GM12878 (cell line): ENCODE results near the gene ZNF335. TPM values are rescaled to one million over a fixed set of nuclear protein-coding genes. Genes with fewer than 3 reads are reported as not detected.
A peak's percentile ranks its signal among the peaks of the same experiment; 100 is the strongest.

Experiments used
- ATAC-seq: fragments of 200-7000 bp; cut with Tn5 transposase; 3 replicates; pipeline ENCODE4 v1.9.1; 2020; ENCODE audit warnings: mild to moderate bottlenecking, moderate library complexity
- BruUV-seq: library from RNA; stranded (reverse); fragments of 400-500 nt; replicated peaks from 2 replicates; lab custom pipeline; 2021; lab: Mats Ljungman, UMichigan
- CTCF ChIA-PET: fragments of 300-600 bp; sonication (Branson Sonifier 250); formaldehyde crosslinking; extraction: SDS; loops from one replicate; lab custom pipeline; 2021; ENCODE audit warnings: inconsistent platforms; lab: Yijun Ruan, JAX
- POLR2A ChIA-PET: fragments of 350-600 bp; formaldehyde crosslinking; extraction: SDS; loops from one replicate; lab custom pipeline; 2021; ENCODE audit warnings: inconsistent platforms; lab: Charles Lee
- RAD21 ChIA-PET: fragments of 300-600 bp; sonication (Branson Sonifier 250); formaldehyde crosslinking; loops from one replicate; lab custom pipeline; 2023; ENCODE audit warnings: antibody characterized with exemption; ENCODE audit not compliant: unreplicated experiment; lab: Charles Lee
- SMC1A ChIA-PET: fragments of 300-600 bp; sonication (Branson Sonifier 250); formaldehyde crosslinking; loops from one replicate; lab custom pipeline; 2023; ENCODE audit not compliant: unreplicated experiment, uncharacterized antibody; lab: Charles Lee
- DNase-seq: peaks from one replicate; pipeline ENCODE4 v3.0.0-alpha.2; 2011; ENCODE audit warnings: low read depth, low spot score
- FAIRE-seq: peaks from 3 replicates; lab custom pipeline; 2011; peaks lifted over from hg19 to GRCh38; lab: Jason Lieb, UNC
- H2AFZ ChIP-seq: 2 replicates; pipeline ENCODE4 v1.6.0; 2011; ENCODE audit warnings: low read depth, low read length, control low read depth; ENCODE audit not compliant: control insufficient read depth
- H3K27ac ChIP-seq: 2 replicates; pipeline ENCODE4 v1.5.1; 2011; ENCODE audit warnings: control low read depth; ENCODE audit not compliant: control insufficient read depth, insufficient read depth
- H3K27me3 ChIP-seq, 2 experiments: replicated peaks in 1 of 2; 2 replicates each; pipeline versions ENCODE4 v1.6.0 to v1.6.1; 2011; ENCODE audit warnings: low read length in 1 of 2; ENCODE audit not compliant: control insufficient read depth in 2 of 2, insufficient read depth in 2 of 2
- H3K36me3 ChIP-seq, 2 experiments: 2 replicates each; pipeline ENCODE4 v1.5.1; 2011; ENCODE audit warnings: low read length in 1 of 2; ENCODE audit not compliant: control insufficient read depth in 2 of 2, insufficient read depth in 2 of 2
- H3K4me1 ChIP-seq: 2 replicates; pipeline ENCODE4 v1.6.1; 2011; ENCODE audit warnings: mild to moderate bottlenecking, low read length, moderate library complexity, mixed read lengths; ENCODE audit not compliant: control insufficient read depth, insufficient read depth
- H3K4me2 ChIP-seq: 2 replicates; pipeline ENCODE4 v1.6.0; 2011; ENCODE audit warnings: control low read depth; ENCODE audit not compliant: control insufficient read depth, insufficient read depth
- H3K4me3 ChIP-seq: fragments of 200-600 bp; sonication (generic); 2 replicates; pipeline ENCODE4 v1.5.1; 2016
- H3K79me2 ChIP-seq: 2 replicates; pipeline ENCODE4 v1.6.0; 2011; ENCODE audit warnings: low read length; ENCODE audit not compliant: control insufficient read depth, insufficient read depth
- H3K9ac ChIP-seq: 2 replicates; pipeline ENCODE4 v1.8.0; 2011; ENCODE audit warnings: low read length, control low read depth, mixed read lengths; ENCODE audit not compliant: control insufficient read depth, insufficient read depth
- H3K9me3 ChIP-seq: replicated peaks from 3 replicates; pipeline ENCODE4 v1.5.1; 2011; ENCODE audit warnings: mild to moderate bottlenecking, low read length; ENCODE audit not compliant: control insufficient read depth, insufficient read depth
- H4K20me1 ChIP-seq: 2 replicates; pipeline ENCODE4 v1.6.0; 2011; ENCODE audit not compliant: control insufficient read depth, insufficient read depth
- ATF3 ChIP-seq: IDR thresholded peaks from 2 replicates; pipeline ENCODE4 v1.6.1; 2011; ENCODE audit warnings: low read depth, mild to moderate bottlenecking, low read length, moderate library complexity, borderline replicate concordance; ENCODE audit errors: extremely low read depth
- CEBPB ChIP-seq, 2 experiments: fragments of 150-350 bp in 1 of 2; IDR thresholded peaks; 2 replicates each; pipeline ENCODE4 v1.6.1; 2012 to 2014; ENCODE audit warnings: low read depth in 2 of 2, low read length in 2 of 2, borderline replicate concordance in 1 of 2, inconsistent platforms in 1 of 2
- EED ChIP-seq: sonication (generic); IDR thresholded peaks from 2 replicates; pipeline ENCODE4 v1.6.1; 2016; ENCODE audit warnings: antibody characterized with exemption, low read depth
- FOXM1 ChIP-seq: IDR thresholded peaks from 2 replicates; pipeline ENCODE4 v1.6.1; 2012; ENCODE audit warnings: low read depth, mild to moderate bottlenecking, inconsistent platforms, low read length, moderate library complexity
- GATAD2B ChIP-seq: fragments of 450-650 bp; conservative IDR thresholded peaks from 2 replicates; pipeline ENCODE4 v1.6.1; 2017; ENCODE audit warnings: low read depth, mild to moderate bottlenecking, moderate library complexity
- IRF4 ChIP-seq: IDR thresholded peaks from 2 replicates; pipeline ENCODE4 v1.6.1; 2011; ENCODE audit warnings: low read depth, low read length
- MYB ChIP-seq: fragments of 150-350 bp; IDR thresholded peaks from 2 replicates; pipeline ENCODE4 v1.6.1; 2014; ENCODE audit warnings: mild to moderate bottlenecking, low read depth, low read length, borderline replicate concordance
- PML ChIP-seq: IDR thresholded peaks from 2 replicates; pipeline ENCODE4 v1.6.1; 2012; ENCODE audit warnings: low read length, inconsistent platforms
- POLR2A ChIP-seq: IDR thresholded peaks from 2 replicates; pipeline ENCODE4 v1.6.1; 2011; ENCODE audit warnings: low read depth, mild to moderate bottlenecking, low read length
- POLR2AphosphoS2 ChIP-seq: IDR thresholded peaks from 2 replicates; pipeline ENCODE4 v1.6.1; 2011; ENCODE audit warnings: low read depth, mild to moderate bottlenecking, low read length, improper control_type of control experiment, moderate library complexity
- RAD21 ChIP-seq: IDR thresholded peaks from 2 replicates; pipeline ENCODE4 v1.6.1; 2011; ENCODE audit warnings: mild to moderate bottlenecking, low read depth, low read length, moderate library complexity; ENCODE audit not compliant: insufficient read depth
- RUNX3 ChIP-seq: IDR thresholded peaks from 2 replicates; pipeline ENCODE4 v1.6.1; 2012; ENCODE audit warnings: low read length, inconsistent platforms
- SIN3A ChIP-seq: IDR thresholded peaks from 2 replicates; pipeline ENCODE4 v1.6.1; 2012; ENCODE audit warnings: low read depth, low read length, improper control_type of control experiment
- SMAD1 ChIP-seq: fragments of 450-650 bp; IDR thresholded peaks from 2 replicates; pipeline ENCODE4 v1.6.1; 2018; ENCODE audit warnings: mild to moderate bottlenecking, low read depth; ENCODE audit not compliant: partially characterized antibody
- SPI1 ChIP-seq: IDR thresholded peaks from 2 replicates; pipeline ENCODE4 v1.6.1; 2011; ENCODE audit warnings: low read depth, mild to moderate bottlenecking, low read length, moderate library complexity, borderline replicate concordance; ENCODE audit not compliant: insufficient read depth
- SRF ChIP-seq, 2 experiments: IDR thresholded peaks; 2 replicates each; pipeline ENCODE4 v1.6.1; 2011; ENCODE audit warnings: low read depth in 2 of 2, low read length in 2 of 2, mild to moderate bottlenecking in 1 of 2, moderate library complexity in 1 of 2
- TARDBP ChIP-seq: IDR thresholded peaks from 2 replicates; pipeline ENCODE4 v1.6.1; 2016; ENCODE audit warnings: borderline replicate concordance
- TCF12 ChIP-seq: IDR thresholded peaks from 2 replicates; pipeline ENCODE4 v1.6.1; 2011; ENCODE audit warnings: low read depth, mild to moderate bottlenecking, low read length
- ZNF384 ChIP-seq: IDR thresholded peaks from 2 replicates; pipeline ENCODE4 v1.6.1; 2012; ENCODE audit warnings: low read depth, mild to moderate bottlenecking, low read length, improper control_type of control experiment, borderline replicate concordance
- WGBS: methylation state at CpG from one replicate; pipeline ENCODE4 v1.1.6; 2016; ENCODE audit warnings: low lambda C conversion rate; ENCODE audit not compliant: insufficient replicate concordance, insufficient coverage; ENCODE audit errors: missing lambda C conversion rate; 5-methylcytosine and 5-hydroxymethylcytosine counted together
- in situ Hi-C: fragments of 300-500 bp; cut with MboI; formaldehyde crosslinking; loops from 9 replicates; pipeline ENCODE4 v1.14.3; 2018; ENCODE audit warnings: mixed read lengths
- intact Hi-C: fragments of 100-400 bp; cut with micrococcal nuclease; formaldehyde crosslinking; loops from one replicate; pipeline ENCODE4 v1.14.2; 2022; ENCODE audit not compliant: unreplicated experiment
- polyA plus RNA-seq, 11 experiments: library from polyadenylated mRNA; depleted of rRNA in 4 of 11; unstranded in 6 of 11; stranded (reverse) in 5 of 11; fragments of >200 nt; fragmentation: Nextera tagmentation in 4 of 11; fragmentation: Illumina TruSeq in 1 of 11; extraction: Ambion mirVana in 4 of 11; extraction: Trizol in 1 of 11; gene quantifications; 1 replicate in 1 of 11; 2 replicates in 10 of 11; pipeline versions ENCODE4 v1.2.1 to v1.2.3, GENCODE V29; 2011 to 2016; ENCODE audit warnings: inconsistent platforms in 2 of 11, missing spikeins in 2 of 11, low read depth in 1 of 11
- total RNA-seq, 4 experiments: library from RNA; depleted of rRNA in 3 of 4; stranded (reverse); fragments of >200 nt in 3 of 4; fragmentation: Illumina TruSeq in 1 of 4; extraction: Trizol in 1 of 4; gene quantifications; 2 replicates each; pipeline versions ENCODE4 v1.2.1 to v1.2.3, GENCODE V29; 2013 to 2021
- TF ChIP-seq, protein P1 (sequence below): fragments of 450-650 bp; IDR thresholded peaks from 2 replicates; pipeline ENCODE4 v1.6.1; 2016; ENCODE audit warnings: mild to moderate bottlenecking
- TF ChIP-seq, protein P2 (sequence below): fragments of 450-650 bp; IDR thresholded peaks from 2 replicates; pipeline ENCODE4 v1.6.1; 2017; ENCODE audit warnings: low read depth, mild to moderate bottlenecking, moderate library complexity
- TF ChIP-seq, protein P3 (sequence below): IDR thresholded peaks from 2 replicates; pipeline ENCODE4 v1.6.1; 2012; ENCODE audit warnings: low read length, inconsistent platforms

Gene ZNF335
- total and polyA plus RNA-seq, 10 of the 15 experiments (the other 5 are each of a cell fraction or from before 2014, with no cell fraction given): 0.74 to 30.1 (median 14.5) TPM

DNA sequence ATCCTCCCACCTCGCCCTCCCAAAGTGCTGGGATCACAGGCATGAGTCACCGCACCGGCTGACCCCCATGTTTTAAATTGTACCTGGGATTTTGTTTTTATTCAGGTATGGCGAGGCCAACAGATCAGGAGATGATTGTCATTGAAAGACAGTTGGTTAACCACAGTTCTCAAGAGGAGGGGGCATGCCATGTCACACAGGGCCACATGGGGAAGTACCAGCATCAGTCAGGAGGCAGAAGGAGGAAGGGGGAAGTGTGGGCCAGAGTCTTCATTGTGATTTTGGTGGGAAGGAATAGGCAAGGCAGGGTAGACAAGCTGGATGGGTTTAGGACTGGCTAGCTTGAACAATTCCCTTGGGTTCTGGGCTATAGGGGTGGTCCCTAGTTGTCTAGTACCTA, 26.8 kb upstream of the ZNF335 start:
- FAIRE-seq: no peak
- SMC1A ChIA-PET: interaction anchor here (1.0 to 2.2 kb wide), 2 partner anchors 15 to 30 kb away, joined by 4 to 6 read pairs; no protein-coding TSS in a partner anchor
- no peak for TF ChIP-seq PML
- no peak for TF ChIP-seq SRF (IDR thresholded peaks at IDR 0.05; ENCODE audit: low read depth in 2 of 2, low read length in 2 of 2)
- TF ChIP-seq POLR2AphosphoS2: no peak
- no peak for TF ChIP-seq ZNF384
- no peak for TF ChIP-seq SIN3A
- TF ChIP-seq CEBPB (IDR thresholded peaks at IDR 0.05; ENCODE audit: borderline replicate concordance in 1 of 2, low read depth in 2 of 2, low read length in 2 of 2): no peak
- peak; percentile 77 for TF ChIP-seq RUNX3
- TF ChIP-seq, protein P1, sequence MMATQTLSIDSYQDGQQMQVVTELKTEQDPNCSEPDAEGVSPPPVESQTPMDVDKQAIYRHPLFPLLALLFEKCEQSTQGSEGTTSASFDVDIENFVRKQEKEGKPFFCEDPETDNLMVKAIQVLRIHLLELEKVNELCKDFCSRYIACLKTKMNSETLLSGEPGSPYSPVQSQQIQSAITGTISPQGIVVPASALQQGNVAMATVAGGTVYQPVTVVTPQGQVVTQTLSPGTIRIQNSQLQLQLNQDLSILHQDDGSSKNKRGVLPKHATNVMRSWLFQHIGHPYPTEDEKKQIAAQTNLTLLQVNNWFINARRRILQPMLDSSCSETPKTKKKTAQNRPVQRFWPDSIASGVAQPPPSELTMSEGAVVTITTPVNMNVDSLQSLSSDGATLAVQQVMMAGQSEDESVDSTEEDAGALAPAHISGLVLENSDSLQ: peak; percentile 76
- no peak for TF ChIP-seq GATAD2B
- TF ChIP-seq ATF3: no peak
- TF ChIP-seq TCF12: no peak
- no peak for TF ChIP-seq SMAD1
- TF ChIP-seq, protein P2, sequence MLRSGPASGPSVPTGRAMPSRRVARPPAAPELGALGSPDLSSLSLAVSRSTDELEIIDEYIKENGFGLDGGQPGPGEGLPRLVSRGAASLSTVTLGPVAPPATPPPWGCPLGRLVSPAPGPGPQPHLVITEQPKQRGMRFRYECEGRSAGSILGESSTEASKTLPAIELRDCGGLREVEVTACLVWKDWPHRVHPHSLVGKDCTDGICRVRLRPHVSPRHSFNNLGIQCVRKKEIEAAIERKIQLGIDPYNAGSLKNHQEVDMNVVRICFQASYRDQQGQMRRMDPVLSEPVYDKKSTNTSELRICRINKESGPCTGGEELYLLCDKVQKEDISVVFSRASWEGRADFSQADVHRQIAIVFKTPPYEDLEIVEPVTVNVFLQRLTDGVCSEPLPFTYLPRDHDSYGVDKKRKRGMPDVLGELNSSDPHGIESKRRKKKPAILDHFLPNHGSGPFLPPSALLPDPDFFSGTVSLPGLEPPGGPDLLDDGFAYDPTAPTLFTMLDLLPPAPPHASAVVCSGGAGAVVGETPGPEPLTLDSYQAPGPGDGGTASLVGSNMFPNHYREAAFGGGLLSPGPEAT: no peak
- TF ChIP-seq, protein P3, sequence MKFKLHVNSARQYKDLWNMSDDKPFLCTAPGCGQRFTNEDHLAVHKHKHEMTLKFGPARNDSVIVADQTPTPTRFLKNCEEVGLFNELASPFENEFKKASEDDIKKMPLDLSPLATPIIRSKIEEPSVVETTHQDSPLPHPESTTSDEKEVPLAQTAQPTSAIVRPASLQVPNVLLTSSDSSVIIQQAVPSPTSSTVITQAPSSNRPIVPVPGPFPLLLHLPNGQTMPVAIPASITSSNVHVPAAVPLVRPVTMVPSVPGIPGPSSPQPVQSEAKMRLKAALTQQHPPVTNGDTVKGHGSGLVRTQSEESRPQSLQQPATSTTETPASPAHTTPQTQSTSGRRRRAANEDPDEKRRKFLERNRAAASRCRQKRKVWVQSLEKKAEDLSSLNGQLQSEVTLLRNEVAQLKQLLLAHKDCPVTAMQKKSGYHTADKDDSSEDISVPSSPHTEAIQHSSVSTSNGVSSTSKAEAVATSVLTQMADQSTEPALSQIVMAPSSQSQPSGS: no peak
- peak; percentile 61; the same call in 1 of the 2 replicates for TF ChIP-seq SPI1
- TF ChIP-seq POLR2A: no peak
- no peak for TF ChIP-seq IRF4
- TF ChIP-seq TARDBP: no peak
- TF ChIP-seq FOXM1: no peak
- no peak for TF ChIP-seq RAD21
- TF ChIP-seq EED: 0 out of 2 replicates have a peak, but pooled peaks have one; percentile 35
- TF ChIP-seq MYB: no peak

More for the DNA sequence above, 26.8 kb upstream of the ZNF335 start:
- Histone ChIP-seq H3K9me3 (no peaks in the 10 kb centered on the region), H3K9ac (no peak overlapping the region), H3K79me2 (no peaks in the 10 kb centered on the region), H3K36me3 (no peaks in the 10 kb centered on the region), H3K4me3 (no peak overlapping the region), H3K4me1 (peaks cover 10% of the 10 kb centered on the region), H3K4me2 (0 out of 2 replicates have a peak overlapping the region, but pooled peaks have one; percentile 9), H2AFZ (no peak overlapping the region), H4K20me1 (no peaks in the 10 kb centered on the region), H3K27ac (no peak overlapping the region), H3K27me3 (no peaks in the 10 kb centered on the region; a peak in 1 of 4 replicates)
- DNase-seq (no peak), ATAC-seq (peak; percentile 82)
- no TSS peak for BruUV-seq
- POLR2A ChIA-PET: interaction anchor here (0.6 to 0.9 kb wide), 2 partner anchors 37 to 230 kb away, joined by 4 to 6 read pairs; no protein-coding TSS in a partner anchor
- in situ Hi-C loops: no loop called here
- whole genome bisulfite sequencing: 3% methylated on average over 4 of the region's 4 CpGs
- CTCF ChIA-PET: interaction anchor here (1.3 to 7.9 kb wide), 6 partner anchors 11 to 199 kb away, joined by 5 to 48 read pairs (median 11); no protein-coding TSS in a partner anchor
- intact Hi-C loops: no loop called here
- RAD21 ChIA-PET: no interaction called here
